ENCODE results near the gene CD300LF.

Gene CD300LF

GRCh38 chr17:74745548-74746177, 32.9 kb upstream of the CD300LF start:
- DNase-seq (ENCODE audit: low read depth): no peak

GRCh38 chr17:74744714-74745547, 32.2 kb upstream of the CD300LF start:
- peak; percentile 41 for DNase-seq (ENCODE audit: low read depth)

GRCh38 chr17:74744349-74744713, 31.6 kb upstream of the CD300LF start:
- DNase-seq (ENCODE audit: low read depth): no peak

GRCh38 chr17:74743755-74744154, 31.0 kb upstream of the CD300LF start:
- no peak for DNase-seq (ENCODE audit: low read depth)

DNA sequence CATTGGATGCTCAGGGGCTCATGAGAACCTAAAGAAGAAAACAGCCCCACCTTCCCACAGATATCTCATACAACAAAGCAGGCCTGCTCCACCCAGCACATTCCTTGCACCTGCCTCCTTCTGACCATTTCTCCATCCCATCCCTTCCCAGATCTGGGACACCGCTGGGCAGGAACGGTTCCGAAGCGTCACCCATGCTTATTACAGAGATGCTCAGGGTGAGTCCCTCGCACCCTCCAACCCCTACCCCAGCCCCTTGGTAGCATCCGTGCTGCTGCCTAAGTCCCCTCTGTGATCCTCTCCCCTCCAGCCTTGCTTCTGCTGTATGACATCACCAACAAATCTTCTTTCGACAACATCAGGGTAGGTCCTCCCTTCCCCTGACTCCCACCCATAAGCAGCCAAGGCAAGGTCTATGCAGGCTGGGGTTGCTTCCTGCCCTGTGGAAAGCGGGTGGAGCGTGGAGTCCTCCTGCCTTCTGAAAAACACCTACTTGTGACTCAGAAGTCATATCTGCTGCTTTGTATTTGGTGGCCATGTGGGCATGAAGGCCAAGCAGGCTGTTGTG, 30.3 kb upstream of the CD300LF start:
- no peak for DNase-seq (ENCODE audit: low read depth)

GRCh38 chr17:74742153-74742515, 29.4 kb upstream of the CD300LF start:
- DNase-seq (ENCODE audit: low read depth): no peak

DNA sequence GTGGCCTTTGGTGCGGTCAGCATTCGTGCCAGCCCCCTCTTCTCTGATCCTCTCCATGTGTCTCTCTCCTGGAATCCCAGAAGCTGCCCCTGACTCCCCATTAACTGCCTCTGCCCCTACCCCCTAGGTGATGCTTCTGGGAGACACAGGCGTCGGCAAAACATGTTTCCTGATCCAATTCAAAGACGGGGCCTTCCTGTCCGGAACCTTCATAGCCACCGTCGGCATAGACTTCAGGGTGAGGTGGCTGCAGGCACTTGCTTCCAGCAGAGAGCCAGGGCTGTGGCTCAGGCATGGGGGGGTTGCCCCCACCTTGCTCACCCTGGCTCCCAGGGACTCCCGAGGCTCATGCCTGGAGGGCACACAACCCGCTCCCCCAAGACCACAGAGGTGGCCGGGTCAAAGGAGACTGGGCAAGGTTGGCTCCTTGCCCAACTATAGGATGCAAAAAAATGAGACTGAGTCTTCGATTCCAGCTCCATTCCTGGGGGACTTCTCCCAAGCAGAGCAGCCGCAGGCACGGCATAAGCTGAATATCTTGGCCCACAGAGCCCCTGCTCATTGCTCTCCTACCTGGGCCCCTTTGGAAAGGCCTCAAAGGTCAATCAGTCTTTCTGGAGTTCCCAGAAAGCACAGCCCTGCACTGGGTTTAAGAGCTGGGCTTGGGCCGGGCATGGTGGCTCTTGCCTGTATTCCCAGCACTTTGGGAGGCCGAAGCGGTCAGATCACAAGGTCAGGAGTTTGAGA, 28.1 kb upstream of the CD300LF start:
- DNase-seq (ENCODE audit: low read depth): no peak

- DNase-seq (ENCODE audit: low read depth): no peak
These were observed 27.4 kb upstream of the CD300LF start for GRCh38 chr17:74740173-74740572.

- DNase-seq (ENCODE audit: low read depth): no peak
These were observed 26.6 kb upstream of the CD300LF start for GRCh38 chr17:74739227-74739831.

DNA sequence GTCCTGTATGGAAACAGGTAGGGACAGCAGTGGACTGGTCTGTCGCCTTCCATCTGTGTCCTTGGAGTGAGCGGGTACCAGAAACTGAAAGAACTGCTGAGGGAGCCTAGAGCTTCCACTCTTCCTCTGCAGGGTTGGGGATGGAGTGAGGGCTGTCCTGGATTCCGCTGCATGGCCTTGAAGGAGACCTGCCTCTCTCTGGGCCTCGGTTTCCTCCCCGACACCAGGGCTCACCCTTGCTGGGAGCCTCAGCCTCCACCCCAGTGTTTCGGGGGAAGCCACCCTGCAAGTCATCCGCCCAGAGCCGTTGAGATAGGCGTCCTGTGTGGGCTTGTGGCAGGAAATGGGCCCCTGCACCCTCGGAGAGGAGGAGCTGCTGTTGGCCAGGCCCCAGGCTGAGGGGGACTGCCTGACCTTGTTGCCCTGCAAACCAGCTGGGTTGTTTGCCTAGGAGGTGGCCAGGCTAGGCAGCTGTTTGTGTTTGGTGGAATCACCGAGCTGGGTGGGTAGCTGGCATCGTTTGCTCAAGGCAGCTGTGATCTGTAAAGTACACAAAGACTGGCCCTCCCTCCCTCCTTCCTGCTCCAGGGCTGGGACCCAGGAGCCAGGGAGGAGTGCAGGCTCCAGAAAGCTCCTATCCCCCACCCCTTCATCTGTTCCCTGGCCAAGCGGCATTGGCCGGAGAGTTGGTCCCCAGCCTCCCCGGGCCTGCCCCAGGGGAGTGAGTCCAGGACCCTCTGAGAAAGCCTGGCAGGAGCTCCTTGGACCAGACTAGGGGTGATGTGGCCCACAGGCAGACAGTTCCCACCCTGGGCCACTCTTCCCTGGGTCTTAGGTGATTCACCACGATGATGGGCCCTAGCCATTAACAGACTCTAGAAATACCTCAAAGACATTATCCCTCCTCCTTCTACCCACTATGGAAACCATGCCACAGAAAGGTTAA, 25.6 kb upstream of the CD300LF start:
- DNase-seq (ENCODE audit: low read depth): no peak

DNA sequence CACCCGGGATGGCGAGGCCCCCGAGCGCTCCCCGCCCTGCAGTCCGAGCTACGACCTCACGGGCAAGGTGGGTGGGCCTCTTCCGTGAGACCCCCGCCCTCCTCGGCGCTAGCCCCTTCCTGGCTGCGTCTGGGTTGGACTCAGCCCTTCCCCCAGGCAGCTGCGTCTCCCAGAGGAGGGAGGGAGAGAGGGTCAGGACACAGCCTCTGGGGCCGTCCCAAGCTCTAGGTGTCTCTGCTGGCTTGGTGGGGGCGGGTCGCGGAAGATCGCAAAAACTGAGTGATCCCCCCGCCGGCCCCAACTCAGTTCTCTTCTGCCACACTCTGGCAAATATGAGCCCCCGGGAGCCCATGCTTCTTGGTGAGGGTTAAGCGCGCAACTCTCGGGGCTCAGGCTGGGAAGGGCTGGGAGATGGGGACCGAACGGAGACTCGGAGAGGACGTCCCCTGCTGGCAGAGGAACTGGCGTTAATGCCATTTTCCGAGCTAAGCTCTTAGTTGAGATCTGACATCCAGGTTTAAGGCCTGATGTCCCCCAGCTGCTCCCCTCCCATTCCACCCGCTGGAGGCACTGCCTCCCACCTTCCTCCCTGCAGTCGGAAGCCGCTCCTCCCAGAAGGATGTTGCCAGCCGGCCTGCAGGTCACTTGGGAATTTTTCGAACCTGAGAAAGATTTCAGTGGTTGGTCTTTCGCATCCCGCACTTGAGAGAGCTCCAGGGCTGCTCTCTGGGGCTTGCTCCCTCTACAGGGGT, 24.8 kb upstream of the CD300LF start:
- DNase-seq (ENCODE audit: low read depth): no peak

GRCh38 chr17:74736513-74737298, 24.0 kb upstream of the CD300LF start, which contains the start of gene RAB37:
Gene RAB37 (plus strand): TSS chr17:74737256. CDS start chr17:74737273, 17 bp downstream.
- no peak for DNase-seq (ENCODE audit: low read depth)

DNA sequence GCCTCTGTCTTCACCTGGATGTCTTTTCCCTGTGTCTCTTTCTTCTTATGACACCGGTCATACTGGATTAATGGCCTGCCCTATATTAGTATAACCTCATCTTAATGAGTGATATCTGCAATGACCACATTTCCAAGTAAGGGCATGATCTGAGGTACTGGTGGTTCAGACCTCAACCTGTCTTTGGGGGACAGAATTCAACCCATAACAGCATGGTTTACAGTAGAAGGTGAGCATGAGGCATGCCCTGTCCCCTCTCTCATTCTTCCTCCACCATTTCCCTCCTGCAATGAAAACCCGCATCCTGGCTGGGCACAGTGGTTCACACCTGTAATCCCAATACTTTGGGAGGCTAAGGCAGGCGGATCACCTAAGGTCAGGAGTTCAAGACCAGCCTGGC, 21.5 kb upstream of the CD300LF start:
- DNase-seq (ENCODE audit: low read depth): no peak

DNA sequence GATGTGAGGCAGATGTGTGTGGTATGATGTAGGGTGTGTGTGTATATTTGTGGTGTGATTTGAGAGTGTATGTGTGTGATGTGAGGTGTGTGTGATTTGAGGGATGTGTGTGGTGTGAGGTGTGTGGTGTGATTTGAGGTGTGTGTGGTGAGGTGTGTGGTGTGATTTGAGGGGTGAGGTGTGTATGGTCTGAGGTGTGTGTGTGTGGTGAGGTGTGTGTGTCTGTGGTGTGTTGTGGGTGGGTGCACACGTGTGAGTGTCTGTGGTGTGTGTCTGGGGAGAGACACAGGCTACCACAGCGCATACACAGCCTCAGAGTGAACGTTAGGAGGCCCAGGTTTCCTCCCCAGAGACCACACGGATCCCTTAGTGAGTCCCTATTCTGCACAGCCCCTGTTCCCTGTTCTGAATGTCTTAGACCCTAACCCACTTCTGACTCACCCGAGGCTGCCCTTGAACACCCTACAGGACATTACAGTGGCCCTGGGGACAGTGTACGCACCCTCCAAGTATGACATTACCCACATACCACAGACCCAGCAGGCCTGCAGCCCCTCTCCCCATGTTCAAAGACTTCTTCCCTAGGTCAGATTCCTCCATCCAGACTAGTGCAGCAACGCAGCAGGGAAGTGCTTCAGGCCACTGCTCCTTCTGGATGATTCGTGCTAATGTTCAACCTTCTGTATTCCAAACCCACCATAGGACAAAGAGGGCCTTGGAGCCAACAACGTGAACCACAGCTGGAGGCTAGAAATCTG, 20.8 kb upstream of the CD300LF start:
- no peak for DNase-seq (ENCODE audit: low read depth)

DNA sequence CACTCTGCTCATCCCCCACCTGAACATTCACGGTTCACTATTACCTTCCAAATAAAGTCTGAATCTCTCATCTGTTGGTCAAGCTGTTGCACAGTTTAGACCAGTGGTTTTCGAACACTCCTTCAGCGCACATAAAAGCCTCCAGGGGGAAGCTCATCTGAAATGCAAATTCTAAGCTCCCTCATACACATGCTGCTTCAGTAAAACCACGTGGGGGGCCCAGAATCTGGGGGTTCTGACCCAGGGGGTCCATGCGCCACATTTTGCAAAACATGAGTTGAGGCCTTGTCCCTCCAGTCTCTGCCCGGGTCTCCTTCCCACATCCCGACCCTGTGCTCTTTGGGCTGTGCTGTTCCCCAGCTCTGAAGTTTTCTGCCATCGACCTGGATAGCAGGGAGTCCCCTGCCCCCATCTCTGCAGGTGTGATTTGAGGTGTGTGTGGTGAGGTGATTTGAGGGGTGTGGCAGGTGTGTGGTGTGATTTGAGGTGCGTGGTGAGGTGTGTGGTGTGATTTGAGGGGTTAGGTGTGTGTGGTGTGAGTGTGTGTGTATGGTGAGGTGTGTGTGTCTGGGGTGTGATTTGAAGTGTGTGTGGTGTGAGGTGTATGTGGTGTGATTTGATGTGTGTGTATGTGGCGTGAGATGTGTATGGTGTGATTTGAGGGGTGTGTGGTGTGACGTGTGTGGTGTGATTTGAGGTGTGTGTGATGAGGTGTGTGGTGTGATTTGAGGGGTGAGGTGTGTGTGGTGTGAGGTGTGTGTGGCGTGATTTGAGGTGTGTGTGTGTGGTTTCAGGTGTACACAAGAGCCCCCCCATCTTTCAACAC, 19.5 kb upstream of the CD300LF start:
- DNase-seq (ENCODE audit: low read depth): no peak

GRCh38 chr17:74731347-74731605, 18.6 kb upstream of the CD300LF start:
- no peak for DNase-seq (ENCODE audit: low read depth)

DNA sequence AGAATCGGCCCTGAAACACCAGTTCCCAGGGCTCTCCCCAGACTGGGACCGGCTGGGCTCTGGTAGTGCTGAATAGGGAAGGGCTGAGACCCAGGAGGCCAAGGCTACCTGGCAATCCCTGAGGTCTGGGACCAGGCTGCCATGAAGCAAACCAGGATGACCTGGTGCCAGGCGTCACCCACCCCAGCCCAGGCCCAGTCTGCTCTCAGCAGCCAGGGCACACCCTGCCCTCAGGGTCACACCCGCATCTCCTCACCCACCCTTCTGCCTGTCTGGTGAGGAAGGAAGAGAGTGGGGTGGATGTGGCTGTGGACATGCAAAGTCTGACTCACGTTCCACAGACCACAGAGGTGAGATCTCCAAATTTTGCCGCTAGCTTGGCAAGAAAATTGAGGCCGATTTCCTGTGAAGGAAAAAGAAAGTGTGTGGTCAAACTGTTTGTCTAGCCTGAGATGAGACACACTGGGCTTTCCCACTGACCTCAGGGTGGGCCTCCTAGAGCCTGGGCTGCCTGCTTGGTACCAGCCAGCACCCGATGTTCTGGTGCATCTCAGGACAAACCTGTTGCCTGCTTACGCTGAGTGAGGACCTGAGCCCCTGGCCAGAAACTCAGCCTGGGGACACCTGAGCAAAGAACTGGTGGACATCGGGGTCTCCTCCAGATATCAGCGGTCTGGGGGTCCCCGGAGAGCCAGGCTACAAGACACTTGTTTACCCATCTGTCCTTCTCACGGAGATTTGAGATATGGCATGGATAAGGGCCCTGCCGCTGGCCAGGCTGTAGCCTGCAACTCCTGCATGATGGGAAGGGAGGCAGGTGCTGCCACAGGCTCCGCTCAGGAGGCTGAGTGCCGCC, 18.0 kb upstream of the CD300LF start:
- DNase-seq (ENCODE audit: low read depth): no peak

All from HS-27A (cell line).